HG03095 (cell line): ENCODE results near the gene DDN.

Source experiments
- ATAC-seq: cut with Tn5 transposase; IDR thresholded peaks from one replicate; pipeline ENCODE4 v1.9.1; 2021; ENCODE audit warnings: moderate library complexity; ENCODE audit not compliant: unreplicated experiment

The DDN gene

DNA sequence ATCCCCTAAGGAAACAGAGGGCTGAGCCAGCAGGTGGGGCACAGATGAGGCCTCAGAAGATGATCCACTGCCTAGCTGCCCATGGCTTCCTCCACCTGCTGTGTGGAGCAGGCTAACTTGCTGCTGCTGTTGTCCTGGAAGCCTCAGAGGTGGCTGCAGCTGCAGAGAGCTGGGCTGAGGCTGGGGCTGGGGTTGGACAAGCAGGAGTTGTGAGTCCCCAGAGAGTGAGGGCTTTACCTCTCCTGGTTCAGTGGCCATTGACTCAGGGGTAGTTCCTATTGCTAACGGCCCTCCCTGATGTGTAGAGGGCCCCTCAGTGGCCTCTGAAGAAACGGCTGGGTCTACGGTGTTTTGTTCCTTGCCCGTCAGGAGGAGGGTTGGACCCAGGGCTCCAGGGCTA lies 33.1 kb upstream of the DDN start:
- ATAC-seq = no peak

DNA sequence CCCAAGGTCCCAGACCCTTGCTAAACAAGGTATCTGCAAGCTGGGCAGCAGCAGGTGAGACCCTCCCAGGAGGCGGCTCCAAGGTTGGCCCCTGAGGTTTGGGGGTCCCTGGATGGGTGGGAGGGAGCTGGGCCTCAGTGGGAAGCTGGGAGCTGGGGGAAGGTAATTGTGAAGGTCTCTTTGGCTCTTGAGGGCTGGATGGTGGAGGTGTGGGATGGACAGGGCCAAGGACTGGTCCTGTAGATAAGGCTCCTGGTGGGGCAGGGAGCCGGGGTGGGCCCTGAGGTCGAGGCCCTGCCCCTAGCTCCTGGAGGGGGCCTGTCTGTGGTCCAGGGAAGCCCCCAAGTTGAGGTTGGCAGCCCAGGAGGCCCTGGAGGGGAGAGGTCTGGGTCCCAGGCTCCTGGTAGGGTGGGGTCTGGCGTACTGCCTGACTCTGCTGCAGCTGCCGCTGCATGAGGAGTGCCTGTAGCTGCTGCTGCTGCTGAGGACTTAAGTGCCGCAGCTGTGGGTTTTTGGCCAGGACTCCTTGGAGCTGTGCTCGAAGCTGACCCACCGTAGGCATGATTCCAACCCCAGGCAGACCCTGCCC lies 32.5 kb upstream of the DDN start:
- no peak for ATAC-seq

DNA sequence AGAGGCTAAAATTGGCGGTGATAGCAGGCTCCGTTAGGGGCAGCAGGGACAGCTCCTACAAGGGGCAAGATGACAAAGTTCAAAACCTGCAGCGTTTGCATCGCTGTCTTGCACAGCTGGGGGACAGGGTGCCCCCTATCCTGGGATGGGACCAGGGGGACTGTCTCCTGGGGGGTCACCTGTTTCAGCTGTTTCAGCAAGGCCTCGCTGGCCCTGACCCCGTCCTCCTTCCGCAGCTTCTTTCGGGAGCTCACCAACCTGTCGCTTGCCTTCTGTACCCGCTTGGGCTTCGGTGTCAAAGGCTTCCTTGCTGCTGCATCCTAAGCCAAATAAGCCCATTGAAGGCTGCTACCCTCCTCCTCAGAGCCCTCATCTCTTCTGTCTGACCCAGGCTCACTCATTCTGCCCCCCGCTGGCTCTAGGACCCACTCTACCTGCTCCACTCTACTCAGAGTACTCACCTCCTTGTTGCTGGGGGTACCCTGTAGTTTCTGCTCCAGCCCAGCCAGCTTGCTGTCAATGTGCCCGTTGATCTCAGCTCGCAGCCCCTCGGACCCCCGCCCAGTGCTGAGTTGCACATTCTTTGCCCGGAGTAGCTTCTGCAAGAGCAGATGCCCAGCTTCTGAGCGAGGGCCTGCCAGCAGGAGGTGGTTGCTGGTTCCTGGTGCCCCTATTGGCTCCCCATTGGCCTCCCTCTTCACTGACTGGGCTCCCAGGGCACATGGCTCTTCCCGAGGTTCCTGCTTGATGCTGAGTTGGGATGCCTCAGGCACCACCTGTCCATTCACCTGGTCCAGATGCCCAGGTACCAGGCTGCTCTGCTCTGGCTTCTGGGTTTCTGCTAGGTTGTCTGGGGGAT lies 31.8 kb upstream of the DDN start:
- ATAC-seq = no peak

DNA sequence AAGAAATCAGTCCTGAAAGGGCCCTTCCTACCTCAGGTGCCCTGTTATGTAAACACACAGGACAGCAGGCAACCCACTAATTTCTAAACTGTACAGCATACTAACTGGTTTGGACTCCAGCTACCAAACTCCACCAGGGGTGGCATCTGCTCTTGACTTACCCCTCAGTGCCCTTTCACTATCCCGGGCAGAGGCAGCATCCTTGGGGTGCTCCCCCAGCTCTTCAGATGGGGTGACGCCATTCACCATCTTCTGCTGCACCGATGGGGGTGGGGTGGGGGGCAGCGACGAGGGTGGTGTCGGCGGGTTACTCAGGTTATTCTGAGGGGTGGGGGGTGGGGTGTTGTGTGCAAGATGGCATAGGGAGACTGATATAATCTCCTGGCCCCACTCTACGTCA lies 30.9 kb upstream of the DDN start:
- no peak for ATAC-seq

DNA sequence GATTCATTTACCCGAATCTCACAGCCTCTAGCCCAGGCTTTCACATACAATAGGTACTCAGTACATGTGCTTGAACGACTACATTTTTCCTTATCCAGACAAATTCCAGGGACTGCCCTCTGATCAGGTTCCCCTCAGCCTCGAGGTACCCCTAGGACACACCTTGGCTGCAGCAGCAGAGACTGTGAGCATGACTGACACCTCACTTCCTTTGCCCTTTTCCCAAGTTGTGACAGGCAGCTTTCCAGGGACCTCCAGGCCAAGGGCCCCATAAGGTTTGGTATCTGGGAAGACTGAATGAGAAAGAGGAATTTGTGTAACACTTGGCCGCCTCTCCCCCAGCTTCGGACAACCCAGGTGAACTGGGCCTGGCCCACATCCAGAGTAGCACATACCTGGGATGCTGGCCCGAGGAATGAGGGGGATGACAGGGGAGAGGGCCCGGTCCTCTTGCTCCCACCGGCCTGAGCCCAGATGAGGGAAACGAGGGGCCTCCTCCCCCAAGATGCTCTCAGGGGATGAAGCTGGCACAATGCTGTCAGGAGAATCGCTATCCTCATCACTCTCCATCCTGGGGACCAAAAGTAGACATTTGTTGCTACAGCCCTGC lies 29.6 kb upstream of the DDN start:
- no peak for ATAC-seq

DNA sequence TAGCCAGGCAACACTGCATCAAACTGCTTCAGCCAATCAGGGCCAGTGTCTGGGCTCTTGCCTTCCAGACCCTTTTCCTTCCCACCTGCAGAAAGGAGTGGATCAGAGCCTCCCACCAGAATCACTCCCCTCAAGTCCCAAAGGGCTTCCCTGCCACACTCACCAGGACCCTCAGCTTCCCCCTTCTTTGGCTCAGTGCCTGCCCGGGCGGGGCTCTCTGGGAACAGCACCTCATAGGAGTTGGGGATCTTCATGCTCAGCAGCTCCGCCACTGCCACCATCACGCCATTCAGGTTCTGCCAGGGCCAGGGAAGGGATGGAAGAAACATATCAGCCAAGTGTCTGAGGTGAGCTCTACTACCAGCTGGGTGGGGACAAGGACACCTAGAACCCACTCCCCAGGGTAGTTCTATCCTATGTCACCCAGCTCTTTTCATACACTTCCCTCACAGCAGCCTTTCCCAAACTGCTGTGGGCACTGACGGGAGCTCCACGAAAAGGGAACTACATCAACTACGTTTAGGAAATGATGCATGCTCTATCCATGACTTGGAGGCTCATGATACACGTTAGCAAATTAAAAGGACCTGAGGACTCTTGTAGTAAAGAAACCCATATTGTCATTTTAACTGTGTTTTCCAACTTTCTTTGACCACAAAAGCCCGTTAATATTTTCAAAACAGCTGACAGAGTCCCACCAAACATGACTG lies 28.8 kb upstream of the DDN start:
- ATAC-seq = no peak

DNA sequence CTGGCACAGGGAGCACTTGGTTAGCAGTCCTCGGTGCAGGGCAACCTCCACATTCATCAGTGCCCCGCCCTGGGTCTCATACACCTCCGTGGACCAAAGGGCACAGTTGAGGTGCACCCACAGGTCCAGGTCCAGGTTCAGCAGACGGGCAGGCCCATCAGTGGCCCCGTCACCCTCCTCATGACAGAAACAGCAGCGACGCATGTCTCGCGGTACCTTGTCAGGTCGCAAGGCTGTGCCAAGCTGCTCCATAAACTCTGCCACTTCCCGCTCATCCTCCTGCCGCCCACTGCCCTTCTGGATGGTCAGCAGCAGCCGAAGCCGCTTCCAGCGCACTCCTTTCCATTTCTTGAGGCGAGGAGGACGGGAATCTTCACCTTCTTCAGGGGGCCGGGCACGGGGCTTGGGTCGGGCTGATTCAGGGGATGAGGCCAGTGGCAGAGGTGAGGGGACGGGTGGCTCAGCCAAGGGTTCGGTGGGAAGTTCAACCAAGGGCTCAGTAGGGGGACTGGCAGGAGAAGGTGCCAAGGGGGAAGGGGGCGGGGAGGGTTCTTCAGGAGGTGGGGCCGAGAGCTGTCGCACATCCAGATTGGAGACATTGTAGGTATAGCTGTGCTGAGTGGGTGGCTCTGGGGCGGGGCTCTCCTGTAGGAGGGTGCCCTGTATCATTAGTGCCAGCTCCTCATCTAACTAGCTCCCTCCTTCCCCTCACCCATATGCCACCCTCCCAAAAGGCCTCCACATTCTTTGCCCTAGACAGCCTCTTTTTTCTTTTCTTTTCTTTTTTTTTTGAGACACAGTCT lies 27.7 kb upstream of the DDN start:
- no peak for ATAC-seq

DNA sequence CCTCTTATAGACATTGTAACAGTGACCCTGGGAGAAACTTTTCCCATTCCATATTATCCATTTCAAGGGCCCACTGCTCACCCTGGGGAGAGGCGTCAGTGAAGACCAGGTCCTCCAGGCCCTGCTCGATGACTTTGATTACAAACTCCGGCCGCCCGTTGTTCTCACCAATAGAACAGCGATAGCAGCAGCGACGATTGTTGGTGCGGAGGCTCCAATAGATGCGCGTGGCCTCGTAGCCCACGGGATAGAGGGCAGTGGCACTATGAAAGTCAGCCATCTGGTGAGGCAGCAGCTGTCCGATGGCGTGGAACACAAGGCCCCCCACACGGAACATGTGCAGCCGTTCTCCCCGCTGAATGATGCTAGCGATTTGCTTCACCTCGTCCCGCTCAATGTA lies 26.9 kb upstream of the DDN start:
- ATAC-seq = no peak

DNA sequence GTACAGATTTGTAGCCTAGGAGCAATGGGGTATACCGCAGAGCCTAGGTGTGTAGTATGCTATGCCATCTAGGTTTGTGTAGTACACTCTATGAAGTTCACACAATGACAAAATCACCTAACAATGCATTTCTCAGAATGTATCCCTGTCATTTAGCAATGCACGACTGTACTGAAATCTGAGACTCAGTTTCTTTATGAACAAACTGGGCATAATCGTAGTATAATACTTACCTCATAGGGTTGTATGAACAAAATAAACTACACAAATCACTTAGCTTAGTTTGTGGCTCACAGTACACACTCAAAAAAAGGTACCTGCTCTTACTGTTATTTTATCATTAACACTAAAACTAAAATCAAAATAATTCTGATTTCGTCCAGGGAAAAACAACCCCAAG lies 26.3 kb upstream of the DDN start:
- no peak for ATAC-seq

DNA sequence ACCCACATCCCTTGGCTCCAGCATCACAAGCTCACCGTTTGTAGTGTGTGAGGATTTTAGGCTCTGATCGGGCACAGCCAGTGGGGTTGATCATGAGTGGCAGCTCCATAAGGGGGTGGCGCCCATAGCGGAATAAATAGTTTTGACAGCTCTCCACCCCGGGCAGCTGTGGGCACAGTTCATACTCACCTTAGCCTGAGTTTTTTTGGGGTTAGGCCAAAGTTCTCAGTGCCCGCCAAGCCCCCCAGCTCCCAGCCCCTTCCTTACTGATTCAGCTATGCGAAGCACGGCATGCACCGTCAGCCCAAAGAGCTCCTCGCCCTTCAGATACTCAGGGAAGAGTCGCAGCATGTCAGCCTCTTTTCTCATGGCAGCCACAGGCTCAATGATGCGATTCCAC lies 25.4 kb upstream of the DDN start:
- ATAC-seq = no peak

DNA sequence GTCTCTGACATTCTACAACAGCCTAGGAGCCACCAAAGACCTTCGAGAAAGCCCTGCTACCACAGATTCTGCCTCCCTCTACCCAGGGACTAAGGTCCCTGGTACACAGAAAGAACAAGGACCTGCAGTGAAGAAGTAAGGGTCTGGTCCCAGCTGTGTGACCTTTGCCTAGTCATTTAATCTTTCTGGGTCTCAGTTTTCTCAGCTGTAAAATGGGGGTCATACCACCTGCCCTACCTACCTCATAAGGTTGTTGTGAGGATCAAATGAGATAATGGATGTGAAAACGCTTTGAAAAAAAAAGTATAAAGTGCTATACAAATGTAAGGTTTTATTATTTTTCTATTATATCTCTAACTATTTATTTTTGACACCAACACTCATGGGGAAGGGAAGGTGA lies 24.6 kb upstream of the DDN start:
- ATAC-seq = no peak

DNA sequence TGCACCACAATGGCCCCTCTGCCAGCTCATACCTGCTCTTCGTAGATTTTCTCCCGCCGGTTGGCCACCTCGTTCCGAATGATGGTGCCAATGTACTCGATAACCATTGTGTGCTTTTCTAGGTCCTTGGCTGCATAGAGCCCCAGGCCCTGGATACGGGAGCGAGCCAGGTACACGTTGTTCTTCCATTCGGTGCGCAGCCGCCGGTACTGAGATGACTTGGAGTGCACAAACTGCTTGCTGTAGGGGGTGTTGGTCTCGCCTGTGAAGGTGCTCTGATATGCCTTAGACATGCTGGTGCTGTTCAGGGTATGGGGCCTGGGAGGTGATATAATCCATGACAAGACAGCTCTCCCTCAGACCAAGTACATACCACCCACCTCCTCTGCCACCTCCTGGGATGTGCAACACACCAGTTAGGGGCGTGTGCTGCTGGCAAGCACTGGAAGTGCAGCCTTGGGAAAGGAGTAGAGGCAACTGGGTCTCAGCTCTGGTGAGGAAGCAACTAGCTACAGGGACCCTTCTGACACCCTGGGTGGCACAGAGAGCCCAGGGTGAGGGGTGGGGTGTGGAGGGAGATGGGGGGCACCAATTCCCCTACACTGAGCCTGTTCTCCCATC lies 23.5 kb upstream of the DDN start:
- ATAC-seq = no peak

DNA sequence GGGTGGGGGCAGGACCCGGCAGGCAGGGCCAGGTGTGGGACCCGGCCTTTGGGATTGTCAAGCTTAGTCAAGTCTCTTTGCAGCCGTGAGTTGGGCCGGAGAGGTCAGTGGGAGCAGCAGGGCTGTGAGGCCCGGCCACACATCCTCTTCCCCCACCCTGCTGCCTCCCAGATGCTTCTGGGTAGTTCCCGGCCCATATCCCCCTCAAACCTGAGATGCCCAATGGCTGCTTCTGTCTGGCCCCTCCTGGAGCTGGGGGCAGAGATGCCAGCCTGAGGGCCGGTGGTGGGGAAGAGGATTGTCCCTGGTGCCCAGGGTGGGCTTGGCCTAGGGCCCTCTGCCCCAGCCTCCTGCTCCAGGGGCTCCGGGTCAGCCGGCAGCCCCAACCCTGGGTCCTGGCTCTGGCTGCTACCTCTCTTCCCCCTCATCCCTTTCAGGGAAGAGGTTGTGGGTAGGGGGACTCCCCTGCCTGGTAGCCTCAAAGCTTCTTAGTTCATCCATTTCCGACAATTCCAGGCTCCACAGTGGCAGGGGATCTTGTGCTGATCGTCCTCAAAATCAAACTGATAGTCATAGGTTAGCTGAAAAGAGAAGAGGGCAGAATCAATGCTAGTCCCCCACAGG lies 22.2 kb upstream of the DDN start:
- ATAC-seq = no peak

DNA sequence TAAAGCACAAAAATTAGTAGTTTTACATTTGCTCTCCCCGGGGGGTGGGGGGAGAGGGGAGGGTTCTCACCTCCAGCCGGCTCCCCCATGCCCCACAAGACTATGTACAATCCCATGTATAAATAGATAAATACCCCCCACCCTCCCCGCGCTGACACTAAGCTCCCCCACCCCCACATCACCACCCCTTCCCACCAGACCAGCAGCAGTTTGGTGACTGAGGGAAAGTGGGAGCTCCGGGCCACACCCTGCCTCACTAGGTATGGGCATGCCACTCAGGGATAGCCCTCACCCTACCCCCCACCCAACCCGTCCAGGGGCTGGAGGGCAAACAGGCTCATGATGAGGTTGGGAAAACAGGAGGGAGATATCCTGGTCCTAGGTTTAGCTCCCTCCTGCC lies 21.3 kb upstream of the DDN start:
- ATAC-seq = no peak

DNA sequence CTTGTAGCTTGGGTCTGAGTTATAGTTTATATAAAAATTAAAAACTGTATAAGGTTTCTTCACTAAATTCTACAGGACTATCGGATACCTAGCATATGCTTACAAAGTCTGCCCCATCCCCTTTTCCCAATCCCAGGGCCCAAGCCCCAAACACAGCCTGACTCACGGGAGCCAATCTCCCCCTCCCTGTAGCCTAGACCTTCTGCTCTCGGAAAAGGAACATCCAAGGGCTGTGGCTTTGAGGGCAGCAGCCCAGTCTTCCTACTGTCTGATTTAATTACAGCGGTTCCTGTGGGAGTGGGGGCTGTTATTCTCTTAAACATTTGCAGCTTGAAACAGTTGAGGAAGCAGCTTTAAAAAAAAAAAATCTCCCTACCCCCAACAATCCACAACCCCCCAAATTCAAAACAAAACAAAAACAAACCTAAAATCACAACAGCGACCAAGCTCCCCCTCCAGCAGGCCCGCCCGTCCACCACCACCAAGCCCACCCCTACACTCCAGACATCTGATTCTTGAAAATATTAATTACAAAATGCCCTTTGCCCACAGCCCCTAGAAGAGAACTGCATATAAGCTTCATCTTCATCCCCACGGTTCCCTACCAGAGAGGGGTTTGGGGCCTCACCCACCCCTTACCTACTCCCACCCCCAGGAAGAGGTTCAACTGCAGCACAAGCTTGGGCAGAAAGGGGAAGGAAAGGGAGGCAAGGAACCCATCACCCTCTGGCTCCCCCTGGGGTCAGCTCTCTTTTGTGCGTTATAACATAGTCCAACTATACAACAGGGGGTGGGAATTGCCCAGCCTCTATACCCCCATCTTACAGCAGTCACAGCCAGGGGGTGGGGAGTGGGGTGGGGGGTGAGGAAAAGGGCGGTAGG lies 20.5 kb upstream of the DDN start:
- ATAC-seq = no peak

DNA sequence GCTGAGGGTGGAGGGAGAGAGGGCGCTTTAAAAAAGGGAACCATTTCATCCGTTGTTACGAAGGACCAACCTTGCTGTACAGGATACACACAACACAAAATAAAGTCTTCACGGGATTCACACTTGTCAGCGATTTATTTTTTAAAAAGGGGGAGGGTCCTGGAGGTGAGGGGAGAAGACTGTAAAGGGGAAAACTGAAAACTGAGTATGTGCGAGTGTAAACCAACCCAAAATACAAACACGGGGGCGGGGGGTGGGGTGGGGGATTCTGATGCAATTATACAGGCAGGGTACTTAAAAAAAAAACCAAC lies 19.9 kb upstream of the DDN start:
- peak; percentile 10 for ATAC-seq

DNA sequence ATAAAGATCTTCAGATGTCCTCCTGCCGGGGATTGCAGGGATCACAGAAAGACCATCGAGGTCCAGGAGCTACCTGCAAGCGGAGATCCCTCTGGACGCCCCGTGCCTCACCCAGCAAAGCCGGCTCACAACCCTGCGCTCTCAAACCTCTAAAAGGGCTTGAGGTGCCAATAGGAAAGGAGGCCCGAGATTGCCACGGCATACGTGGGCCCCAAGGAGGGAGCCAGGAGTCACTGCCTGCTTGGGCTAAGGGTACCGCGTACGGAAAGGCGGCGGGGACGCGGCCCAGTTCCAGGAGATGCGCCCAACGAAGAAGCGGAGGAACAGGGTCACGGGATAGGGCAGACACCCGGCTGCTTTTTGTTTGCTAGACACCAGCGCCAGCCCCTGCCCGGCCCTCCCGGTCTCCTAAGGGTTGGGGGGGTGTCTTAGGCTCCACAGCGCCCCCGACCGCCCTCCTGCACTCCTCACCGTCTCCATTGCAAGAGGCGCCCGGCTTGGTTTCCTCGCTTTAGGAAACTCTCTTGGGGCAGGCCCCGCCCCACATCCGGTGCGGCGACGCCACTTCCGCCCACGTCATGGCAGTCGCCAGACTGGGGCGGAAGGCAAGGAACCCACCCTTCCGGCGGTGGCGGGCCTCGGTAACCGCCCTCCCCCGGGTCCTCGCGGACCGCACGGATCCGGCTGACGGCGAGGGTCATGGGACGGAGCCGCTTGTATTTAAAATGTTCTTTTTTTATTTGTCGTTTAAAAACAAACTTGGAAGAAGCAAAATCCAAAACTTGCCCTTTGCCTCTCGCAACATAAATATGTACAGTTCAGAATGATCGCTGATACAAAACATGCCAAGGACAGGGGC lies 19.3 kb upstream of the DDN start, which contains the start of gene PRKAG1:
Gene PRKAG1 (minus strand): TSS at position 516 of the 859 bp plus-strand sequence. CDS start 36 bp downstream, at position 480.
- ATAC-seq = peak; percentile 77

DNA sequence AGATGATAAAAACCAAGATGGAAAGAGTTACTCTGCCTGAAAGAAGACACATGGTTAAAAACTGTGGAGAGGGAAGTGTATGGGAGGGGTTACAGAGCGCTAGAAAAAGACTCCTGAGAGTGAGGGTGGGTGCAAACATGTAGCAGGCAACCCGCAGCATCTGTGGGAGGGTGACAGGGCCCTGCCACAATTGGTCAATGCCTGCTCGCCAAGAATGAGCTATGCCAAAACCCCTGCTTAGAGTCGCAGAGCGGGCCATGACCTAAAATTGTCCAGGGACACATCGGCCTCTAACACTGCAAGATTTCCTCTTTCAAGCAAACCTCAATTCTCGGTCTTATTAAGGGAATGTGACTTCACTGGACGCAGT lies 18.7 kb upstream of the DDN start:
- peak; percentile 11 for ATAC-seq
